NCI-H345 (cell line): ENCODE data around the gene FBXO2.
"Not testable (repeated sequence)": the region's sequence is repeated elsewhere in the genome, so short reads cannot be mapped to it uniquely, and the experiment has no call there.

Source experiments
- DNase-seq: peaks from one replicate; lab custom pipeline; 2025; lab: John Stamatoyannopoulos, UW

Gene FBXO2

DNA sequence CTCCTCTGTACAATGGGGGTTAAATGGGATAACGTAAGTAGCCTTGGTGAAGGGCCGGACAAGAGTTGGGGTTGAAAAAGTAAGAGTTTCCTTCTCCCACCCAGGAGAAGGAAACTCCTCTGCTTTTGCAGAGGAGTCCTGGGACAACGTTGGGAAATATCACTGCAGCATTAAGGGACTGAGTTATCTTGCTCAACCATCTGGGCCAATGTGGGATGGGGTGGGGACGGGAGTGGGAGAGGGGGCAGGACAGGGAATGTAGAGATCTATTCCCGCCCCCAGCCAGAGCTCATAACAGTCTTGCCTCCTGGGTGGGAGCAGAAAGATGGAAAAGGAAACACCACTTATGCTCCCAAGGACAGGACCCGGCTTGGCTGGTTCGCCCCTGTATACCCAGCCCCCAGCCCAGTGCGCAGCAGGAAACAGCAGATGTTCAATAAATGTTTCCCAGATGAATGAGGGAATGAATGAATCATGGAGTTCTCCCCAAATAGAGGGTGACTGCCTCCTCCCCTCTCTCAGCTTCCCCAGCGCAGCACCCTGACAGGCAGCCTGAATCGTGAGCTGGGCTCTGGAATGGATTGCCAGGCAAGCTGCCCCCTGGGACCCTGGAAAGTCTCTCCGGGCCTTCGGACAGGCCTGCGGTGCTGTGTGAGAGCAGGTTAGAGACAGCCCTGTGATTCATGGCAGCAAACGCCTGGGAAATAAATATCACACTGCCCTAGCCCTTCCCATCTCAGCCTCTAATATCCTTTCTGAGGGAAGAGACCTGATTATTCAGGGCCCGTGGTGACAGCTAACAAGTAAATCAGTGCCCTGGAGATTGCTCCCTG is 24.8 kb downstream of the FBXO2 start:
- no peak for DNase-seq

DNA sequence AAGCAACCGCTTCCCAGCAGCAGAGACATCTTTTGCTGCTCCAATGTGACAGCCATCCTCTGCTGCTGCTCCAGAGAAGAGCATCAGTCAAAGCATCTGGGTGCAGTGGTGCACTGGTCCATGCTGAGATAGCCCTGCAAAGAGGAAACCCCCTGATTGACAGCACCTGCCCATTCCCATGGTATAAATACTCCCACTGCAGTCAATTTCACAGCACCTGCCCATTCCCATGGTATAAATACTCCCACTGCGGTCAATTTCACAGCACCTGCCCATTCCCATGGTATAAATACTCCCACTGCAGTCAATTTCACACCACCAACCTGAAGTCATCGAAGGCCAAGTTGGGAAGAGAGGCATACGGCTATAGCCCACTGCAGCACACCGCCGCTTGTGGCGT is 25.5 kb downstream of the FBXO2 start:
- DNase-seq: no peak

DNA sequence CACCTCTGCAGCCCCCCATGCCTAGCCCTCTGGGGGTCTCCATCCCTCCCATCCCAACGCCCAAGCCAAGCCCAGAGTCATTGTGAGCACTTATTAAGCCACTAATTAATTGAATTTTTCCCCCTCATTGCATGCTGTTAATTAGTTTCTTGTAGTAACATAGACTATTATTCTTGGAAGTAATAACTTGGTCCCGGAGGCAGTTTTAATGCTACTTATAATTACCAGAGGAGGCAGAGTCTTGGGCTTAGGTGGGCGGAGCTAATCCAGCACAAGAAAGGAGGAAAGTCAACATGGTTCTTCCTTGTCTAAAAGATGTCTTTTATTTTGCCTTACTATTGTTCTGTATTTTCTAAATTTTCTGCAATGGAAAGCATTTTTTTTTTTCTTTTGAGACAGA is 27.7 kb downstream of the FBXO2 start:
- no peak for DNase-seq

DNA sequence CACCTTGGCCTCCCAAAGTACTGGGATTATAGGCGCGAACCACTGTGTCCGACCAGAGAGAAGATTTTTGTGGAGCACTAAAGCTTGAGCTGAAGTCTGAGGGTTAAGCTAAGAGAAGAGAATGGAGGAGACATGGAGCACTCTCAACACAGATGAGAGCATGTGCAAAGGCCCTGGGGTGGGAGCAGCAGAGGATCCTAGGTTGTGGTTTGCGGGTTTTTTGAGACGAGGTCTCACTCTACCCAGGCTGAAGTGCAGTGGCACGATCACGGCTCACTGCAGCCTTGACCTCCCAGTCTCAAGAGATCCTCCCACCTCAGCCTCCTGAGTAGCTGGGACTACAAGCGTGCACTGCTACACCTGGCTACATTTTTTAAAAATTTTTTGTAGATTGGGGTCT is 30.5 kb downstream of the FBXO2 start:
- no peak for DNase-seq

DNA sequence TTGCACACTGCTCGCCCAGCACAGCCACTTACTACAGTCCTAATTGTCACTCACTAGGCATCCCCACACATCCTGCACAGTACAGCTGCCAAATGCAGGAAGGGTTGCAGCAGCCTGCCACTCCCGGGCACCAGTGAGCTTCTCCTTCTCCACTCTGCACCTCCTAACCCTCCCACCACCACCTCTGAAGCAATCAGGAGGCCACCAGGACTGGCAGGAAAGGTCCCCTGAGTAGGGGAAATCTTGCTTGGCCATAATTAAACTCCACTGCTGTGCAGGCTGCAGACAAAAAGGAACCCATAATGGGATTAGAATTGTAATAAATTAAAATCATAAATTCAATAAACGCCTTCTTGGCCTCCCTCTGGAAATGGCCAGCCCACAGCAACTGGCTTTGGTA is 31.8 kb downstream of the FBXO2 start:
- DNase-seq: no peak

DNA sequence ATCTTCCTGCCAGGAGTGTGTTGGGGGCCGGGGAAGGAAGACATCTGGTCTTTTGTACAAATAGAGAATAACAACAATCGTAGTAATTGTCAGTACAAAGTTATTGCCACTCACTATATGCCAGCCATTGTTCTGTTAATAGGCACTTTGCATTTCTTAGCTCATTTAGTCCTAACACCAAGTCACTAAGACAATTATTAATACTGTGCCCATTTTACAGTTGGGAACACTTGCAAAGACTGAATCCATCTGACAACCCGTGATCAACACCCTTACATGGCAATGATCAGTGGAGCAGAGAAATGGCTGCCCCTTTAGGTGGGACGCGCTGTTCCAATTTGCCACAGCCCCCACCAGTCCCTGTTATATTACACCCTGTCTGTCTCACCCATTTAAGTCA is 33.3 kb downstream of the FBXO2 start:
- no peak for DNase-seq

DNA sequence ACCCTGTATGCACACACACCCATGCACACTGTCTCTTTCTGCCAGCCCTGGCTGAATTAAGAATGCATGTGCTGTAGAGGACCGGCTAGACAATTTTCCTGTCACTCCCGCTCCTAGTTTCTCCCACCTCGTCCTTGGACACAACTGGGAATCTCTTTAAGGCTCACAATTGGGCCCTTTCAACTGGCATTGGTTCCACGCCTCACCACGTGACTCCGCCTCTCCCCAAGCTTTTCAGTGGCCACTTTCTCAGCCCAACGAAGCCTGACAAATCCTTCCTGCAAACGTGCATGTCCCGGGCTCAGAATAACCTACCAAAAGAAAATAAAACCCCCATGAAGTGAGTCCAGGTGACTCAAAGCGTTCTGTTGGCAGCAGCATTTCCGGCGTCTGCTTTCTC is 33.8 kb downstream of the FBXO2 start:
- no peak for DNase-seq

DNA sequence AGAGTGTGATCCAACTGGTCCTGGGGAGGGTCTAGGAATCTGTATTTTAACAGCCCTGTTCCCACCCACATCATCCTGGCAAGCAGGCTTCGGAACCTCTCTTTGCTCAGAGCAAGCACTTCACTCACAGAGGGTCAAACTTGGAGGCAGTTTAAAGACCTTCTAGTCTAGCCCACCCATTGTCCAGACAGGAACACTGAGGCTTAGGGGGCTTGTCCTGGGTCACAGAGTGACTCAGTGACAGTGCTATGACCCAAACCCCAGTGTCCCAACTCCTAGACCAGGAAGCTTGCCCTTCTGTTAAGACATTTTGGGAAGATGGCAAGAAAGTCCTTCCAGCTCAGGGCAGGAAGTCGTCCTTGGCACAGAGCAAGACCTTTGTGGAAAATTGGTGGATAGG is 36.5 kb downstream of the FBXO2 start:
- no peak for DNase-seq

DNA sequence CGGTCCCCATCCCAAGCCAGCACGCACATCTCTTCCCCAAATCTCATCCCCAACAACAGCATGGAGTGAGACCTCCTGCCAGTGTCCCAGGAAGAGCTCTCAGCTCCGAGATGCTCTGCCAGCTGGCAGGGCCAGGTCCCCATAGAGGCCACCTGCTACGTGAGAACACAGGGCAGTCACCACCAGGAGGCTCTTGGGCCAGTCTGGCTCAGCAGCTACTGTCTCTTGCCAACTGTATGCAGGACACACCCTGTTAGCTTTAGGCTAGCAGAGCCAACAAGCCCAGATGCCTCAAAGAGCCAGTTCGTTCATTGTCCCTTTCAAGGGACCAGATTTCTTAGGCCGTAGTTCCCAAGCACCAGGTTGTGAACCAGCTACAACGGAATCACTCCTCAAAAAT is 36.9 kb downstream of the FBXO2 start:
- DNase-seq: peak; percentile 72

DNA sequence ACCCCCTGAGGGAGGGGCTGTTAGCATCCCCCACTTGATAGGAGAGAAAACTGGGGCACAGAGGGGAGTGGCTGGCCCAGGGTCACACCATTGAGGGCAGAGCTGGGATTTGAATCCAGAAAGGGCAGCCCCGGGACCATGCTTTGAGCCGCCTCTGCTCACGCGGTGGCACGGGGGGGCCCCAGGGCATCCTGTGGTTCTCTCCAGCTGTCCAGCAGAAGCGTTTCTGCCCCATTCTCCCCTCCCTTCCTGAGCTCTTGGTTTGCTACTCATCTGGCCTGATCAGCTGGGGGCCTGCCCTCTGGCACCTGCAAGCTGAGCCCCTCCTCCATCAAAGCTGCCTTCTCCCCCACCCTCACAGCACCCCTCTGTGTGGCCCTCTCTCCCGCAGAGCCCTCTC is 37.5 kb downstream of the FBXO2 start:
- DNase-seq: no peak

DNA sequence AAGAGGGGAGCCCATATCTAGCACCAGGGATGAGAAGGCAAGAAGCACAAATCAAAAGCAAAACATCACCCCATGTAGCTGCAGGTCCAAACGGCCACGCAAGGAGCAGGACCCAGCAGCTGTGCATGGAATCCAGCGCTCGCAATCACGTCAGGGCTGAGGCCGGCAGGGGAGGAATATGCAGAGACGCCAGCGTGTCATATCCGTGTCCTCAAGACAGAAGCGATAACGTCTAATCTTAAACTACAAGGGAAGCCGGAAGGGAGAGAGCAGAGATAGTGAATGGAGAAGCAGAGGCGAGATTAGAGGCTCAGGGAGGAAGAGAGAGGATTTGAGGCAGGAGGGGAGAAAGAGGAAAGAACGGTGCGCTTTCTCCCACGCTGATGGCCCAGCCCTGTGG is 39.1 kb downstream of the FBXO2 start:
- no peak for DNase-seq

DNA sequence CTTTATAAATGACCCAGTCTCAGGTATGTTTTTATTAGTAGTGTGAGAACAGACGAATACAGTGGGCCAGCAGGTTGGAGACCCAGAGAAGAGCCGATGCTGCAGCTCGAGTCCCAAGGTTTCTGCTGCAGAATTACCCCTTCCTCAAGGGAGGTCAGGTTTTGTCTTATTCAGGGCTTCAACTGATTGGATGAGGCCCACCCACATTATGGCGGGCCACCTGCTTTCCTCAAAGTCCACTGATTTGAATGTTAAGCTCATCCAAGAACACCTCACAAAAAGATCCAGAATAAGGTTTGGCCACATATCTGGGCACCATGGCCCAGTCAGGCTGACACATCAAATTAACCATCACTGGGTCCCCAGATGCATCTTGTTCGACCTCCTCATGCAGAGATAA is 40.9 kb downstream of the FBXO2 start:
- no peak for DNase-seq

DNA sequence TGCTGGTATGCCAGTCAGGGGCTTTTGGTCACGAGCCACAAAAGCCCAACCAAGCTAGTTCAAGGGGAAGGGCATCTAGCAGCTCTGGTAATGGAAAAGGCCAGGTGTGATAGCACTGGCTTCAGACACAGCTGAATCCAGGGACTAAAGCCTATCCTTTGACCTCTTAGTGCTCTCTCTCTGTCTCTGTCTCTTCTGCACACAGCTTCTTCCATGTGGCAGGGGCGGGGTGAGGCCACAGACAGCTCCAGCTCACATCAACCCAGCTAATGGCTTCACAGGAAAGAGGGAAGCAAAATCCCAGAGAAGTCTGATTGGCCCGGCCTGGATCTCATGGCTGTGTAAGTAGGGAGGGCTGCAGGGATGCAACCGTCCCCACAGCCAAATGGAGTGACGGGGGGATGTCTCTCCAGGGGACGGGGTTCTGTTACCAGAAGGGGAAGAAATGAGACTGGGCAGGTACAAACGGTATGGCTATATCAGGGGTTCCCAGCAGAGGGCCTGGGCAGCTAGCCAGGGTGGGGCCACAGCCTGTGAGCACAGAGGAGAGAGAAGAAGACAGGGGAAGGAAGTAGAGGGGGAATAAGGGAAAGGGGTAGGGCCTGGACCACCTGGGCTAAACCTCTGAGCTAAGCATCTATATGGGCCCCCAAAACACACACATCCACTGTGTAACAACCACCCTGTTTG is 42.4 kb downstream of the FBXO2 start:
- DNase-seq: no peak

DNA sequence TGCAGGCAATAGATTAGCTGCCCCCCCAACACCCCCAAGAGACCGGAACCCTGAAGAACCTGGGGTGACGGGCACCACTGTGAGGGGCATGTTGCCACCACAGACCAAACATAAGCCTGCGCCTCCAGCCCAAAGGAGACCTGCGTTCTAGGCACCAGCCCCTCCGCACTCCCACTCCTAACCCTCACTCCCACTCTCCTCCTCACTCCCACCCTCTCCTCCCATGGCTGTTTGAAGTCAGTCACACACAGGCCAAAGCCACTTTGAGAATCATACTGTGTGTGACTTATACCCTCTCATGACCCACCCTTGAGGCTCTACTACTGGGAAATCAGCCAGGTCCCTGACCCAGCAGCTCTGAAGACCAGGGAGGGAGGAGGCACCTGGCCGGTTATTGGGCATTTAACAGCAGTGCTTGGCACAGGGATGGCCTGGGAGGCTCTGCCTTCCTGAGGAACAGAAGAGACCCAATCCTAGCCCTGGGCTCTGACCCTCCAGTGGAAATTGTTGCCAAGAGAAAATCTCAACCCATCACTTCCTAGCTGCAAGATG is 43.5 kb downstream of the FBXO2 start:
- no peak for DNase-seq

DNA sequence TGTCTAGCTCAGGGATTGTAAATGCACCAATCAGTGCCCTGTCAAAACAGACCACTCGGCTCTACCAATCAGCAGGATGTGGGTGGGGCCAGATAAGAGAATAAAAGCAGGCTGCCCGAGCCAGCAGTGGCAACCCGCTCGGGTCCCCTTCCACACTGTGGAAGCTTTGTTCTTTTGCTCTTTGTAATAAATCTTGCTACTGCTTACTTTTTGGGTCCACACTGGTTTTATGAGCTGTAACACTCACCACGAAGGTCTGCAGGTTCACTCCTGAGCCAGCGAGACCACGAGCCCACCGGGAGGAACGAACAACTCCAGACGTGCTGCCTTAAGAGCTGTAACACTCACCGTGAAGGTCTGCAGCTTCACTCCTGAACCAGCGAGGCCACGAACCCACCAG is 44.9 kb downstream of the FBXO2 start:
- DNase-seq: not testable (repeated sequence)

DNA sequence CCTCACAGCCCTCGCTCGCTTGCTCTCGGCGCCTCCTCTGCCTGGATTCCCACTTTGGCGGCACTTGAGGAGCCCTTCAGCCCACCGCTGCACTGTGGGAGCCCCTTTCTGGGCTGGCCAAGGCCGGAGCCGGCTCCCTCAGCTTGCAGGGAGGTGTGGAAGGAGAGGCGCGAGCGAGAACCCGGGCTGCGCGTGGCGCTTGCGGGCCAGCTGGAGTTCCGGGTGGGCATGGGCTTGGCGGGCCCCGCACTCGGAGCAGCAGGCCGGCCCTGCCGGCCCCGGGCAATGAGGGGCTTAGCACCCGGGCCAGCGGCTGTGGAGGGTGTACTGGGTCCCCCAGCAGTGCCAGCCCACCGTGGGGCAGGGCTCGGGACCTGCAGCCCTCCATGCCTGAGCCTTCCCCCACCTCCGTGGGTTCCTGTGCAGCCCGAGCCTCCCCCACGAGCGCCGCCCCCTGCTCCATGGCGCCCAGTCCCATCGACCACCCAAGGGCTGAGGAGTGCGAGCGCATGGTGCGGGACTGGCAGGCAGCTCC is 45.6 kb downstream of the FBXO2 start:
- DNase-seq: not testable (repeated sequence)

DNA sequence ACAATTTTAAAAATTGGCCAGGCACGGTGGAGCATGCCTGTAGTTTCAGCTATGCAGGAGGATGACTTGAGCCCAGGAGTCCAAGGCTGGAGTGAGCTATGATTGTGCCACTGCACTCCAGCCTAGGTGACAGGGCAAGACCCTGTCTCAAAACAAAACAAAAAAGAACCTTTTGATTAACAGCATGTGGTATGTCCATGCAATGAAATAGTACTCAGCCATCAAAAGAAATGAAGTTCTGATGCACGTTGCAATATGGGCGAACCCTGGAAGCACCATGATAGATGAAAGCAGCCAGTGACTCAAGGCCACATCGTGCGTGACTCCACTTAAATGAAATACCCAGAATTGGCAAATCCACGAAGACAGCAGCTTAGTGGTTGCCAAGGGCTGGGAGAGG is 47.5 kb downstream of the FBXO2 start:
- no peak for DNase-seq

DNA sequence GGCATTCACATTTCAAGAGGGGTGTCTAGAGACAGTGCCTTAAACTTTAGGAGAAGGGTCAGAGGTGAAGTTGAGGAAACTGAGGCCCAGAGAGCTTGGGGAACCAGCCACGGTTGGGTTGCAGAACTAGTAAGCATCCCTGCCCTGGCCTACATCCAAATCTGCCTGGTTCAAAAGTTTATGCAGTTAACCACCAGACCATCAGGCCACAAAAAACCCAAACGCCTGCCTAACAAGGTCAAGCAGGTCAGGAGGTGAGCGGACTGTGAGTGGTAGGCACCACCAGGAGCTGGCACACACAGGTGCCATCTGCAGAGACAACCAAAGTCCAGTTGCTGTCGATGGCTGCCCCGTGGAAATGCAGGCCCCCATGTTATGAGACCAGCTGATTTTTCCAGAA is 51.2 kb downstream of the FBXO2 start:
- no peak for DNase-seq

DNA sequence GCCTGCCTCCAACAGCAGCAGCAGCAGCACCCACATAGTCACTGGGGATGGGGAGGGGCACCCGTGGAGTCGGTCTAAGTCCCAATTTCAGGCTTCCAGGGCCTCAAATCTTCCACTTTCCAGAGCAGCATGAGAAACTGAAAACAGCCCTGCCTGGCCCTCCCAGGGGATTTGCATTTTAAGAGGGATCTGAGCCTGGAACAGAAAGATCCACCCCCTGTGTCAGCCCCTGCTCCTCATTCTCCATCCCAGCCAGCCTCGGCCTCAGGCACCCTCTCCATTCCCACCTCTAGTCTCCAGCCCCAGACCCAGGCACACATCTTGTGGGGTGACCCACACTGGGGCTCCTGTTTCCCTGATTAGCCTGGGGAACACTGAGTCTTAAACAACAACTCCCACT is 51.8 kb downstream of the FBXO2 start:
- no peak for DNase-seq

DNA sequence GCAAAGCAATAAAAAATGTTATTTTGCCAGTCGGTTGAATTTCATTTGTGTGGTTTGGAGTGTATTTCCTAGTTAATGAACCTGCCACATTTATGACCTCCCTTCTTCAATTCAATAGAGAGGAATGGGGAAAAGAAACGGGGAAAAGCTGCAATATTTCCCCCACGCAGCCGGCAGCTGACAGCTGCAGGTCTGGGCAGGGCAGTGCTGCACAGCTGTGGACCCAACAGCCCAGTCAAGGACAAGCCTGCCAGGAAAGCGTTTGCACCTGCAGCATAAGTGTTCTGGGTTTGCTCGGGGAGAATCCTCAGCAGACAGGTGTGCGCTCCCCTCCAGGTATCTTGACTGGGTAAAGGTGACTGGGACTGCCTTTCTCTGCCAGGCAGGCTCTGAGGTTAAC is 53.4 kb downstream of the FBXO2 start:
- DNase-seq: no peak

DNA sequence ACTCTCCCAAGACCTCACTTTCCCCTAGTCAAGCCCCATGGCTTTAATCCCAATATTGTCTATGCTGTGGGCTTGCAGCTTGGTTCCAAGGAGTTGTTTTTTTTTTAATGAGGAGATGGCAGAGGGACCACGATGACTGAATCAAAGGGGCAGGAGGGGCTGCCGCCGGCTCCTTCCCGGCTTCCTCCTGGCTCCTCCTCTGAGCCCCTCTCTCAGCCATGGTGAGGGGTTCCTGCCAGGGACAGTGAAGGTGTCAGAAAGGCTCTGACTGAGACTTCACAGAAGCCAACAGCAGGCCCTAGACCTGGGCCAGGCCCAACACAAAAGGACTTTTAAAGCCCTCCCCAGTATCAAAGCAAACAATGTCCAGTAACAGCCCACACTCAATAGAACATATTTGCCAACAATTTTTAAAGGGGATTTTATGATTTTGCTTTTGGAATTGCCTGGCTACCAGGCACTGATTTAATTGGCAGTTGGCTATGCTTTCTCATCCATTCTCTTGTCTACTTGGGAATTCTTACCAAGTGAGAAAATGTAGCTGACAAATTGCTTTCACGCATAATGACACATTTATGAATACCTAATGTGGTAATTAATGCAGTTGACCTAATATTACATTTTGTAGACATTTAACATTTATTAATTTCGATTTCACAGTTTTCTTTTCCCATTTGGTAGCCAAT is 54.2 kb downstream of the FBXO2 start:
- no peak for DNase-seq

DNA sequence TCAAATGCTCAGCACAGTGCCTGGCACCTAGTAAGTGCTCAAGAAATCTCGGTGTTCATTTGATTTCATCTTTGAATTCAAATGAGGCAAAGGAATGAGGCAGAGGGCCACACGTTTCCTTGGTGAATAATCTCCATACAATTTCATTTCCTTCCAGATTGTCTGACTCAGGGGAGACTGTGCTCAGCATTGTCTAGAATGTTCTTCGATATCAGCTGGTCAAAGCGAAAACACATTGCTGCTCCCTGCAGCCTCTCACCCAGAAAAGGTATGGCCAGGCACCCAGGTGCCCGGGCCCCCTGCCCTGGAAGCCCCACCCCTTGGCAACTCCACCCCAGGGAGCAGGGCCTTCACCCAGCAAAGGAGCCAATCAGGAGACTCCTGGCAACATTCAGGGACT is 55.8 kb downstream of the FBXO2 start:
- no peak for DNase-seq
